GDM1 (cell line): ENCODE results near the gene TMPRSS11F.

Experiments
- DNase-seq: peaks from one replicate; lab custom pipeline; 2025; lab: John Stamatoyannopoulos, UW

The TMPRSS11F gene

GRCh38 chr4:68077301-68077700 lies 52.4 kb downstream of the TMPRSS11F start:
- DNase-seq, result no peak

- DNase-seq, result no peak
Observed at GRCh38 chr4:68076194-68076593, 53.5 kb downstream of the TMPRSS11F start.

GRCh38 chr4:68074397-68074796 lies 55.3 kb downstream of the TMPRSS11F start:
- DNase-seq, result no peak

- DNase-seq, result no peak
Observed at GRCh38 chr4:68070302-68070701, 59.4 kb downstream of the TMPRSS11F start.

GRCh38 chr4:68062501-68062900 lies 67.2 kb downstream of the TMPRSS11F start:
- no peak for DNase-seq

- no peak for DNase-seq
Observed at GRCh38 chr4:68038272-68038671, 91.4 kb downstream of the TMPRSS11F start.

- no peak for DNase-seq
Observed at GRCh38 chr4:68021185-68021584, 108.5 kb downstream of the TMPRSS11F start.

- no peak for DNase-seq
Observed at GRCh38 chr4:68011684-68012083, 118.0 kb downstream of the TMPRSS11F start.
